Smooth muscle cell (in vitro differentiated cells): ENCODE results near the gene IGFBP7. TPM values are rescaled to one million over a fixed set of nuclear protein-coding genes. Genes with fewer than 3 reads are reported as not detected.

ENCODE experiments used
- DNase-seq: peaks from one replicate; lab custom pipeline; 2025; ENCODE audit not compliant: unreplicated experiment; lab: John Stamatoyannopoulos, UW
- H2AFZ ChIP-seq: fragments of 200-600 bp; sonication (generic); 2 replicates; pipeline ENCODE4 v1.6.0; 2016; ENCODE audit warnings: antibody characterized with exemption, low read depth, mild to moderate bottlenecking
- H3F3A ChIP-seq: fragments of 200-600 bp; sonication (generic); 2 replicates; pipeline ENCODE4 v1.6.0; 2017; ENCODE audit warnings: antibody characterized with exemption, low read depth
- H3K27ac ChIP-seq: fragments of 200-600 bp; sonication (generic); 2 replicates; pipeline ENCODE4 v1.5.1; 2016; ENCODE audit warnings: low read depth, mild to moderate bottlenecking
- H3K27me3 ChIP-seq: fragments of 200-600 bp; sonication (generic); 2 replicates; pipeline ENCODE4 v1.6.1; 2016; ENCODE audit warnings: low read depth, mild to moderate bottlenecking
- H3K36me3 ChIP-seq: fragments of 200-600 bp; sonication (generic); 2 replicates; pipeline ENCODE4 v1.5.1; 2016; ENCODE audit warnings: low read depth
- H3K4me1 ChIP-seq: fragments of 200-600 bp; sonication (generic); 2 replicates; pipeline ENCODE4 v1.5.1; 2016; ENCODE audit warnings: low read depth
- H3K4me2 ChIP-seq: fragments of 200-600 bp; sonication (generic); 2 replicates; pipeline ENCODE4 v1.6.0; 2016; ENCODE audit warnings: mild to moderate bottlenecking
- H3K4me3 ChIP-seq: fragments of 200-600 bp; sonication (generic); 2 replicates; pipeline ENCODE4 v1.5.1; 2016; ENCODE audit warnings: mild to moderate bottlenecking
- H3K79me2 ChIP-seq: fragments of 200-600 bp; sonication (generic); 2 replicates; pipeline ENCODE4 v1.6.0; 2016; ENCODE audit warnings: low read depth, mild to moderate bottlenecking
- H3K9ac ChIP-seq: fragments of 200-600 bp; sonication (generic); 2 replicates; pipeline ENCODE4 v1.6.0; 2016; ENCODE audit warnings: low read depth
- H3K9me3 ChIP-seq: fragments of 200-600 bp; sonication (generic); replicated peaks from 2 replicates; pipeline ENCODE4 v1.5.1; 2016; ENCODE audit warnings: low read depth
- H4K20me1 ChIP-seq: fragments of 200-600 bp; sonication (generic); 2 replicates; pipeline ENCODE4 v1.6.0; 2016; ENCODE audit warnings: low read depth
- CTCF ChIP-seq: fragments of 200-600 bp; sonication (generic); IDR thresholded peaks from 2 replicates; pipeline ENCODE4 v1.5.1; 2017; ENCODE audit warnings: borderline replicate concordance, mild to moderate bottlenecking, antibody characterized with exemption; ENCODE audit not compliant: insufficient read depth, poor library complexity, severe bottlenecking
- WGBS: methylation state at CpG from one replicate; pipeline ENCODE4 v1.1.7; 2016; ENCODE audit warnings: low lambda C conversion rate; 5-methylcytosine and 5-hydroxymethylcytosine counted together
- polyA plus RNA-seq: library from polyadenylated mRNA; unstranded; fragments of >200 nt; fragmentation: Nextera tagmentation; extraction: Ambion mirVana; gene quantifications from 2 replicates; pipeline ENCODE4 v1.2.1, GENCODE V29; 2016
- total RNA-seq: library from RNA; depleted of rRNA; stranded (reverse); fragments of >200 nt; gene quantifications from 2 replicates; pipeline ENCODE4 v1.2.3, GENCODE V29; 2014

The IGFBP7 gene
- total and polyA plus RNA-seq, 2 experiments from 2014 or later = 998 to 1,684 TPM

- no peak overlapping the region for H3K4me2 ChIP-seq
- H3F3A ChIP-seq = peaks cover 12% of the 10 kb centered on the region
- no peak overlapping the region for H2AFZ ChIP-seq
- no peaks in the 10 kb centered on the region for H3K36me3 ChIP-seq
- peak overlapping the region; percentile 94 for H3K27ac ChIP-seq
- no peak overlapping the region for H3K4me3 ChIP-seq
- DNase-seq = no peak
- WGBS = 93% methylated on average over 2 of the region's 2 CpGs
- H3K79me2 ChIP-seq = no peaks in the 10 kb centered on the region
- H3K4me1 ChIP-seq = peaks cover 4% of the 10 kb centered on the region
- TF ChIP-seq CTCF = no peak
- no peak overlapping the region for H3K9ac ChIP-seq
- no peaks in the 10 kb centered on the region for H3K27me3 ChIP-seq
- H3K9me3 ChIP-seq = no peaks in the 10 kb centered on the region
- no peaks in the 10 kb centered on the region for H4K20me1 ChIP-seq
These were observed 39.6 kb upstream of the IGFBP7 start for GRCh38 chr4:57149833-57150232.

- 69% methylated on average over 1 of the region's 1 CpG for WGBS
- Histone ChIP-seq H3K9ac (peak overlapping the region; percentile 84), H3K27ac (peak overlapping the region; percentile 94)
These were observed 38.8 kb upstream of the IGFBP7 start for GRCh38 chr4:57148831-57149505.

GRCh38 chr4:57148177-57148576 lies 38.0 kb upstream of the IGFBP7 start:
- Histone ChIP-seq H3K4me3 (no peak overlapping the region), H3K79me2 (no peaks in the 10 kb centered on the region), H3K4me2 (no peak overlapping the region), H4K20me1 (no peaks in the 10 kb centered on the region), H3K9me3 (no peaks in the 10 kb centered on the region), H3F3A (peaks cover 12% of the 10 kb centered on the region), H3K4me1 (no peaks in the 10 kb centered on the region), H3K27me3 (no peaks in the 10 kb centered on the region), H2AFZ (no peak overlapping the region), H3K27ac (peak overlapping the region; percentile 94), H3K36me3 (no peaks in the 10 kb centered on the region), H3K9ac (peak overlapping the region; percentile 84)
- no peak for TF ChIP-seq CTCF
- WGBS = 97% methylated on average over 1 of the region's 1 CpG
- no peak for DNase-seq

More at GRCh38 chr4:57148831-57149505, 38.8 kb upstream of the IGFBP7 start:
- no peaks in the 10 kb centered on the region for H3K36me3 ChIP-seq
- H3K27me3 ChIP-seq = no peaks in the 10 kb centered on the region
- peak overlapping the region; percentile 54 for H3K4me2 ChIP-seq
- peaks cover 12% of the 10 kb centered on the region for H3F3A ChIP-seq
- no peaks in the 10 kb centered on the region for H3K9me3 ChIP-seq
- H3K4me1 ChIP-seq = no peaks in the 10 kb centered on the region
- no peaks in the 10 kb centered on the region for H4K20me1 ChIP-seq
- TF ChIP-seq CTCF = no peak
- H3K79me2 ChIP-seq = no peaks in the 10 kb centered on the region
- H3K4me3 ChIP-seq = no peak overlapping the region
- H2AFZ ChIP-seq = no peak overlapping the region
- no peak for DNase-seq
